Measurements from ENCODE around the gene MIA2.

MIA2 gene

DNA sequence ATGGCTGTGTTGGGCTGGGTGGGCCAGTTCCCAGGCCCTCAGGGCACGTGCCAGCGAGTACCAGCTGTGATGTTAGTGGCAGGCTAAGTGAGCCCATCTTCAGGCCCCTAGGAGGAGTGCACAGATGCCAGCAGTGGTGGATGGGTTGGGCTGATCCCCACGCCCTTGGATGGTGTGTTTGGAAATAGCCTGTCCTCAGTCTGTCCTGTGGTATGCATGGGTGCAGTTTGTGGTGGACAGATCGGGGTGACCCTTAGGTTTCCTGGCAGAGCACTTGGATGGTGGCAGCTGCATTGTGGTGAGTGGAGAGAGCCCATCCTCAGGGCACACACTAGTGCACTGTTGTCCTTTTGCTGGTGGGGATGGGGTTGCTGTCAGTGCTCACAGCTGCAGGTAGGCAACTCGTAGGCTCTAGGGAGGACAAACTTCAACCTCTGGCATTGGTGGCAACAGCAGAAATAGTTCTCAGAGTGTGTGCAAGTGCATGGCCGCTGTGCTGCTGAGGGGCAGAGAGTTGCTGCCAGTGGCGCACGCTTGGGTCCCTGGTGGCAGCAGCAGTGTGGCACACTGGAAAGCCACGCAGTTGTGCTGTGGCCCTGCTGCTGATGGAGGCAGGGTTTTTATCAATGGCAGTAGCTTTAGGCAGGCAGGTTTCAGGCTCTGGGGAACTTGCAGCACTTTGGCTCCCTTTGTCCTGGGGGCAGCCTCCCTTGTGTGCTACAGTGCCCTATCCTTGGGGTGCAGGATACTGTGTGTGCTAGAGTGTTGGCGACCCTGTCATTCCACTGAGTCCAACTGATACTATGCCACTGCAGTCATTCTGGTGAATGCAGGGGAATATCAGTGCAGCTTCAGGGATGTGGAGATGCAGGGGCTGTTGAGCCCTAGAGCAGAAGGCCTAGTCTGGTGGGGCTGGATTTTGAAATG lies 133.0 kb downstream of the MIA2 start:
- Histone ChIP-seq H3K36me3 (peaks cover 23 to 56% (median 41%) of the 10 kb centered on the region in 11 experiments), H3K4me2 (no peak overlapping the region), H4K20me1 (peaks cover 0 to 14% (median 9%) of the 10 kb centered on the region in 11 experiments; a peak in 6 of 22 replicates), H3K9me3 (replicated peaks in 1 of 11) (peaks cover 22 to 31% (median 27%) of the 10 kb centered on the region in 11 experiments), H3K9ac (no peak overlapping the region), H3K4me3 (no peak overlapping the region), H3K27me3 (no peaks in the 10 kb centered on the region), H3K27ac (no peak overlapping the region), H3K4me1 (no peaks in the 10 kb centered on the region)
- TF ChIP-seq Cebpa-rat (IDR thresholded peaks at IDR 0.05): no peak

GRCh38 chr14:39367387-39367751 lies 133.7 kb downstream of the MIA2 start:
- no peak overlapping the region for H3K27ac ChIP-seq
- TF ChIP-seq Cebpa-rat (IDR thresholded peaks at IDR 0.05): no peak
- no peaks in the 10 kb centered on the region for H3K27me3 ChIP-seq
- H3K9me3 ChIP-seq (replicated peaks in 1 of 11): peaks cover 22 to 31% (median 27%) of the 10 kb centered on the region in 11 experiments
- H4K20me1 ChIP-seq: peaks cover 0 to 14% (median 9%) of the 10 kb centered on the region in 11 experiments; a peak in 6 of 22 replicates
- H3K9ac ChIP-seq: no peak overlapping the region
- H3K4me3 ChIP-seq: no peak overlapping the region
- H3K4me1 ChIP-seq: no peaks in the 10 kb centered on the region
- no peak overlapping the region for H3K4me2 ChIP-seq
- peaks cover 23 to 58% (median 38%) of the 10 kb centered on the region in 11 experiments for H3K36me3 ChIP-seq

DNA sequence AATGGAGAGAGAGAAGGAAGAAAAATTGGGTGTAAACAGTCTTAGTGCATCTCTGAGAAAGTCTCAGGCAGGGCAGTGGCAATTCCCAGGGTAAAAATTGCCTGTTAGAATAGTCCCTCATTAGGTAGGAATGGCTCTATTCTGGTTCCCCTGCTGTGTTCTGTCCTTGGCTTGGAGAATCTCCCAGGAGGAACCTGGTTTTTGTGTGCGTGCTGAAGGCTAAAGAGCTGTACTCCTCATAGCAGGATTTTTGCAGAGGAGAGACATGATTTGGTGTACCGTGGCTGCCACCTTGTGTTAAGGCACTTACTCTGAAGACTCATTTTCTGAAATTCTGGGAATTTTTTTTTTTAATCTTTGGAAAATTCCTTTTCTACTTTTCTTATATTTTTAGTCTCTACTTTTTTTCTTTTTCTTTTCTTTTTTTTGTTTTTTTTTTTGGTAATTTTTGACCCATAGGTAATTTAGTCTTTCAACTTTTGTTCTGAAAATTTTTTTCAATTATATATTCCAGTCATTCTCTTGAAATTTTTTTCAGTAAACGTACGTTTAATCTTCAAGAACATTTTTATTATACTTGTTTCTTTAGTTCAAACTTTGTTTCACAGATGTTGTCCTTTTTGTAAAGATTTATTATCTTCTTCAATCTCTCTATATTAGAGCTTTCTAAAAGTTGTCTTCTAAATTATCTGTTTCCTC lies 134.7 kb downstream of the MIA2 start:
- peaks cover 18 to 26% (median 21%) of the 10 kb centered on the region in 11 experiments for H3K9me3 ChIP-seq (replicated peaks in 1 of 11)
- H3K27me3 ChIP-seq: no peaks in the 10 kb centered on the region
- H3K36me3 ChIP-seq: peaks cover 23 to 53% (median 32%) of the 10 kb centered on the region in 11 experiments
- H3K4me2 ChIP-seq: no peak overlapping the region
- H3K9ac ChIP-seq: no peak overlapping the region
- peaks cover 0 to 14% (median 9%) of the 10 kb centered on the region in 11 experiments; a peak in 6 of 22 replicates for H4K20me1 ChIP-seq
- no peaks in the 10 kb centered on the region for H3K4me1 ChIP-seq
- no peak for TF ChIP-seq Cebpa-rat (IDR thresholded peaks at IDR 0.05)
- H3K27ac ChIP-seq: no peak overlapping the region
- H3K4me3 ChIP-seq: no peak overlapping the region

DNA sequence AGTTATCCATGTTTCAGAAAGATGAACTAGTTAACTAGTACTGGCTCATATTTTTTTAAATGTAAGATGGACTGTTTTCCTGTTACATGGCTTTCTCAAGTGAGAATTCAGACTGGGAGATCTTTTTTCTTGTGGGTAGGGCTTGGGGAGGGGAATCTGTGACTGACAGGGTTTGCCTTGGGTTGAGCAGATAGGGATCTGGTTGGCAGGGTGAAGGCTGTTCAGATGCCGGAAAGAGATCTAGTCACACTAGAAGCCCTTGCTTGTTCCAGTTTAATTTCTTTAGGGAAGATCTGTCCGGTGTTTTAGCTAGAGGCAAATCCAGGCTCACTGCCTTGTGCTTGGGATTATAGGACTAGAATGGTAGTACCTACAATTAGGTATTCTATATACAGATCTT lies 135.3 kb downstream of the MIA2 start:
- Histone ChIP-seq H3K36me3 (peaks cover 18 to 46% (median 26%) of the 10 kb centered on the region in 11 experiments), H3K4me1 (no peaks in the 10 kb centered on the region), H3K27ac (no peak overlapping the region), H3K4me2 (no peak overlapping the region), H3K9me3 (replicated peaks in 1 of 11) (peaks cover 11 to 20% (median 15%) of the 10 kb centered on the region in 11 experiments), H3K27me3 (no peaks in the 10 kb centered on the region), H3K4me3 (no peak overlapping the region), H4K20me1 (peaks cover 0 to 14% (median 9%) of the 10 kb centered on the region in 11 experiments; a peak in 6 of 22 replicates), H3K9ac (no peak overlapping the region)
- TF ChIP-seq Cebpa-rat (IDR thresholded peaks at IDR 0.05): no peak

DNA sequence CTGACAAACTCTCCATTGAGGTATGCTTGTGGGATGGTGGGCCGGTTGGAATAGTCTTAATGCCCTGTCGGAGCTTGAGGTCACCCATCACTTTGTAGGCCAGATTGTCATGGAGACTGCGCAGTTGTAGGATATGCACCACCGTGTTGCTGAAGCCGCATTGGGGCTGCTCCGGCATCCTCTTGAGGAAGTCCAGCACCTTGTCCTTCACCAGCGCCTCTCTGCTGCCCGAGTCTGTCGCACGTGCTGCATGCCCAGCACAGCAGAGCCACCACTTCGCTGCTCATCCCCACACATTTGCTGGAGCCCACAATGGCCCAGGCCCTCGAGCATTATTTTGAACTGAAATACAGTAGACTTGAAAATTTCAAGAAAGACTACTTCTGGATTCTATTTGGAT lies 136.7 kb downstream of the MIA2 start:
- TF ChIP-seq Cebpa-rat (IDR thresholded peaks at IDR 0.05): no peak
- H3K36me3 ChIP-seq: peaks cover 5 to 33% (median 14%) of the 10 kb centered on the region in 11 experiments; a peak in 17 of 22 replicates
- H3K27me3 ChIP-seq: no peaks in the 10 kb centered on the region
- no peaks in the 10 kb centered on the region for H3K4me1 ChIP-seq
- no peak overlapping the region for H3K4me2 ChIP-seq
- peaks cover 0 to 6% (median 1%) of the 10 kb centered on the region in 11 experiments; a peak in 12 of 22 replicates for H3K9me3 ChIP-seq (replicated peaks in 1 of 11)
- H3K27ac ChIP-seq: no peak overlapping the region
- peaks cover 0 to 14% (median 9%) of the 10 kb centered on the region in 11 experiments; a peak in 6 of 22 replicates for H4K20me1 ChIP-seq
- no peak overlapping the region for H3K4me3 ChIP-seq
- H3K9ac ChIP-seq: no peak overlapping the region

GRCh38 chr14:39372656-39373055 lies 138.9 kb downstream of the MIA2 start:
- Histone ChIP-seq H3K9me3 (replicated peaks in 1 of 11) (no peaks in the 10 kb centered on the region), H3K4me1 (no peaks in the 10 kb centered on the region), H3K27me3 (no peaks in the 10 kb centered on the region), H3K4me2 (no peak overlapping the region), H3K9ac (no peak overlapping the region), H3K27ac (no peak overlapping the region), H3K4me3 (no peak overlapping the region), H3K36me3 (peaks cover 5 to 22% (median 9%) of the 10 kb centered on the region in 11 experiments; a peak in 16 of 22 replicates), H4K20me1 (peaks cover 0 to 5% (median 0%) of the 10 kb centered on the region in 11 experiments; a peak in 2 of 22 replicates)
- no peak for TF ChIP-seq Cebpa-rat (IDR thresholded peaks at IDR 0.05)

GRCh38 chr14:39374851-39375250 lies 141.1 kb downstream of the MIA2 start:
- no peak for TF ChIP-seq Cebpa-rat (IDR thresholded peaks at IDR 0.05)
- no peak overlapping the region for H3K9ac ChIP-seq
- no peaks in the 10 kb centered on the region for H3K9me3 ChIP-seq (replicated peaks in 1 of 11)
- peaks cover 5 to 21% (median 9%) of the 10 kb centered on the region in 11 experiments; a peak in 16 of 22 replicates for H3K36me3 ChIP-seq
- H3K4me1 ChIP-seq: no peaks in the 10 kb centered on the region
- no peak overlapping the region for H3K27ac ChIP-seq
- H3K27me3 ChIP-seq: no peaks in the 10 kb centered on the region
- H3K4me3 ChIP-seq: no peak overlapping the region
- no peaks in the 10 kb centered on the region for H4K20me1 ChIP-seq
- H3K4me2 ChIP-seq: no peak overlapping the region

GRCh38 chr14:39376667-39377403 lies 143.1 kb downstream of the MIA2 start:
- Histone ChIP-seq H3K4me3 (no peak overlapping the region), H3K27ac (no peak overlapping the region), H3K4me2 (no peak overlapping the region; a peak in 1 of 22 replicates), H3K27me3 (no peaks in the 10 kb centered on the region), H3K9me3 (replicated peaks in 1 of 11) (no peaks in the 10 kb centered on the region), H4K20me1 (no peaks in the 10 kb centered on the region), H3K4me1 (no peaks in the 10 kb centered on the region), H3K9ac (no peak overlapping the region), H3K36me3 (0 out of 22 replicates have a peak, but pooled peaks cover 0 to 2% (median 0%) of the 10 kb centered on the region in 11 experiments)
- no peak for TF ChIP-seq Cebpa-rat (IDR thresholded peaks at IDR 0.05)
